OCI-LY1 (cell line): ENCODE results near the gene IYD.

Source experiments
- EZH2 ChIP-seq: fragments of 200-600 bp; sonication (generic), shearing (Covaris generic); IDR thresholded peaks from 2 replicates; pipeline ENCODE4 v1.8.0; 2017; ENCODE audit warnings: borderline replicate concordance, mixed run types, mild to moderate bottlenecking, antibody characterized with exemption, low read length, moderate library complexity, mixed read lengths
- TF ChIP-seq, protein P1 (sequence below): fragments of 200-600 bp; sonication (generic), shearing (Covaris generic); IDR thresholded peaks from 2 replicates; pipeline ENCODE4 v1.5.1; 2017; ENCODE audit warnings: mild to moderate bottlenecking, antibody characterized with exemption, low read length, moderate library complexity, mixed read lengths

- TF ChIP-seq EZH2 = no peak
- TF ChIP-seq, protein P1, sequence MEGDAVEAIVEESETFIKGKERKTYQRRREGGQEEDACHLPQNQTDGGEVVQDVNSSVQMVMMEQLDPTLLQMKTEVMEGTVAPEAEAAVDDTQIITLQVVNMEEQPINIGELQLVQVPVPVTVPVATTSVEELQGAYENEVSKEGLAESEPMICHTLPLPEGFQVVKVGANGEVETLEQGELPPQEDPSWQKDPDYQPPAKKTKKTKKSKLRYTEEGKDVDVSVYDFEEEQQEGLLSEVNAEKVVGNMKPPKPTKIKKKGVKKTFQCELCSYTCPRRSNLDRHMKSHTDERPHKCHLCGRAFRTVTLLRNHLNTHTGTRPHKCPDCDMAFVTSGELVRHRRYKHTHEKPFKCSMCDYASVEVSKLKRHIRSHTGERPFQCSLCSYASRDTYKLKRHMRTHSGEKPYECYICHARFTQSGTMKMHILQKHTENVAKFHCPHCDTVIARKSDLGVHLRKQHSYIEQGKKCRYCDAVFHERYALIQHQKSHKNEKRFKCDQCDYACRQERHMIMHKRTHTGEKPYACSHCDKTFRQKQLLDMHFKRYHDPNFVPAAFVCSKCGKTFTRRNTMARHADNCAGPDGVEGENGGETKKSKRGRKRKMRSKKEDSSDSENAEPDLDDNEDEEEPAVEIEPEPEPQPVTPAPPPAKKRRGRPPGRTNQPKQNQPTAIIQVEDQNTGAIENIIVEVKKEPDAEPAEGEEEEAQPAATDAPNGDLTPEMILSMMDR = no peak
Observed at GRCh38 chr6:150382171-150382570, 13.4 kb downstream of the IYD start.
